ENCODE data around the gene CPXM1.

Gene CPXM1

DNA sequence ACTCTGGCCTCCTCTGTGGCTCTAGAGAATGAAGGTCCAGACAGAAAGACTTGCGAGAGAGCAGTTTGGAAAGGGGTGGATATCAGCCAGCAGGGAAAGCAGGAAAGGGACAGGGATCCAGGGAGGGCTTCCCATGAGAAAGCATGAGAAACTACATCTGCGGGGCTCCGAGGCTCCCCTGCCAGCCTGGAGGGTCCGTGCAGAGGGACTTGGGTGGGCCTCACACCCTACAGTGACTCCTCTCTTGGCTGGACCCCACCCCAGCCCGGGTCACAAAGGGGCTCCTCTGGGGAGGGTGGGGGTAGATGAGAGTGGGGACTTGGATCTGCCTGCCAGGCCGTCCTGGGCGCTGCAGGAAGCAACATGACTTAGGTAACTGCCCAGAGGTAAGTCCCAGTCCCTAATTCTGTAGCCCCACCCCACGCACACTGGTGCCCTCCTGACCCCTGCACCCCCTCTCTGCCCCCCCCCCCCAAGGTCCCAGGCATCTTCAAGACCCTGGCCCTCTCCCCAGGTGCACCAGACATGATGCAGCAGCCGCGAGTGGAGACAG, 15.7 kb upstream of the CPXM1 start, which contains the start of gene TMEM239:
Gene TMEM239, plus strand, starts transcription at position 335 of the 553 bp plus-strand sequence. Its CDS starts 191 bp downstream, at position 526.
- Histone ChIP-seq H3K9me3 (ENCODE audit: control extremely low read depth in 1 of 5, control insufficient read depth in 4 of 5, insufficient read depth in 2 of 5, low read depth in 1 of 5, low read length in 4 of 5) (peaks cover 0 to 7% (median 0%) of the 10 kb centered on the region in 5 experiments), H3K4me1 (ENCODE audit: control extremely low read depth in 1 of 4, control insufficient read depth in 4 of 4, insufficient read depth in 4 of 4, low read length in 3 of 4) (peaks cover 0 to 27% (median 25%) of the 10 kb centered on the region in 4 experiments), H3K27me3 (replicated peaks in 2 of 5; ENCODE audit: control insufficient read depth in 4 of 5, insufficient read depth in 5 of 5, low read length in 4 of 5) (peaks cover 5 to 22% (median 8%) of the 10 kb centered on the region in 5 experiments), H3K27ac (ENCODE audit: insufficient read depth in 1 of 2, low read depth in 1 of 2, low read length in 2 of 2, poor library complexity in 1 of 2, severe bottlenecking in 2 of 2) (no peak within 1 kb of the TSS), H3K4me3 (ENCODE audit: control insufficient read depth in 1 of 7, extremely low read depth in 1 of 7, insufficient read depth in 4 of 7, low read depth in 2 of 7, low read length in 6 of 7) (no peak within 1 kb of the TSS), H3K36me3 (ENCODE audit: control insufficient read depth in 4 of 4, insufficient read depth in 4 of 4, low read length in 3 of 4) (no peaks in the 10 kb centered on the region)
- CTCF ChIA-PET: no interaction called here
- POLR2A ChIA-PET: no interaction called here
- DNase-seq: no peak
- WGBS (ENCODE audit: insufficient coverage): 74% methylated on average over 5 of the region's 10 CpGs

DNA sequence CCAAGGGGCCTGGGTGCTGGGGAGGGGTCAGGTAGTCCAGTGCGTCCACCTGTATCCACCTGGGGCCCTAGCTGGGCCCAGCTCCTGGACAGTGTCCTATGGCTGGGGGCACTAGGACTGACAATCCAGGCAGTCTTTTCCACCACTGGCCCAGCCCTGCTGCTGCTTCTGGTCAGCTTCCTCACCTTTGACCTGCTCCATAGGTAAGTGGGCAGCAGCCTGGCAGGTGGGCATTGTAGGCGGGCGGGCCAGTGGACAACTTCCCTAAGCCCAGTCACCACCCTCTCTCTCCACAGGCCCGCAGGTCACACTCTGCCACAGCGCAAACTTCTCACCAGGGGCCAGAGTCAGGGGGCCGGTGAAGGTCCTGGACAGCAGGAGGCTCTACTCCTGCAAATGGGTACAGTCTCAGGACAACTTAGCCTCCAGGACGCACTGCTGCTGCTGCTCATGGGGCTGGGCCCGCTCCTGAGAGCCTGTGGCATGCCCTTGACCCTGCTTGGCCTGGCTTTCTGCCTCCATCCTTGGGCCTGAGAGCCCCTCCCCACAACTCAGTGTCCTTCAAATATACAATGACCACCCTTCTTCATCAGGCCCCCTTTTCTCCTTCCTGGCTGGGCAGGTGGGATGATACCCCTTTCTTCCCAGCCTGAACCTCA, 14.9 kb upstream of the CPXM1 start:
- Histone ChIP-seq H3K27ac (ENCODE audit: insufficient read depth in 1 of 2, low read depth in 1 of 2, low read length in 2 of 2, poor library complexity in 1 of 2, severe bottlenecking in 2 of 2) (no peak overlapping the region), H3K4me3 (ENCODE audit: control insufficient read depth in 1 of 7, extremely low read depth in 1 of 7, insufficient read depth in 4 of 7, low read depth in 2 of 7, low read length in 6 of 7) (no peak overlapping the region), H3K27me3 (replicated peaks in 2 of 5; ENCODE audit: control insufficient read depth in 4 of 5, insufficient read depth in 5 of 5, low read length in 4 of 5) (peaks cover 0 to 14% (median 5%) of the 10 kb centered on the region in 5 experiments), H3K4me1 (ENCODE audit: control extremely low read depth in 1 of 4, control insufficient read depth in 4 of 4, insufficient read depth in 4 of 4, low read length in 3 of 4) (peaks cover 0 to 24% (median 22%) of the 10 kb centered on the region in 4 experiments), H3K36me3 (ENCODE audit: control insufficient read depth in 4 of 4, insufficient read depth in 4 of 4, low read length in 3 of 4) (no peaks in the 10 kb centered on the region), H3K9me3 (ENCODE audit: control extremely low read depth in 1 of 5, control insufficient read depth in 4 of 5, insufficient read depth in 2 of 5, low read depth in 1 of 5, low read length in 4 of 5) (peaks cover 0 to 8% (median 0%) of the 10 kb centered on the region in 5 experiments)
- no peak for DNase-seq
- WGBS (ENCODE audit: insufficient coverage): 99% methylated on average over 8 of the region's 8 CpGs
- ChIA-PET POLR2A (interaction anchor here (1.0 kb wide), 1 partner anchor 14 kb away, joined by 4 read pairs; no protein-coding TSS in a partner anchor), CTCF (interaction anchor here (1.3 kb wide), 1 partner anchor 18 kb away, joined by 3 read pairs; no protein-coding TSS in a partner anchor)

DNA sequence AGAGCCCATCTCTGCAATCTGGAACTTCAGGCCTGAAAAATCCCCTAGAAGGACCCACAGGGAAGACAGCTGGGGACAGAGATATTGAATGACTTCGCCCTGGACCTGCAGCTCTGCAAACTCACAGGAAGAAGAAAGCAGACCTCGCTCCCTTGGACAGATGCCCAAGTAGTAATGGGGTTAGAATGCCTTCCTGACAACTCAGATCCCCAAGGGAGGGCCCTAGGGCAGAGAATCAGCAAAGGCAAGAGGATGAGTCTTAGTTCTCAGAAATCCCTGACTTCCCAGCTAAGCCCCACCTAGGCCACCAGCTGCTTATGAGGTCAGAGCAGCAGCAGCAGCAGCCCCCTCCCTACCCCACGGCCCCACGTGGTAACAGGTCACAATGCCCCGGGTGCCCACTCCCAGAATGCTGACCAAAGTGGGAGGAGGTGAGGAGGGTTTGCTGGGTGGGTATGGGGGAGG, 14.2 kb upstream of the CPXM1 start, which contains the start of gene C20orf141:
Gene C20orf141, plus strand, starts transcription at position 401 of the 465 bp plus-strand sequence. CDS start 198 bp downstream, outside the sequence.
- peak; percentile 73 to 92 (median 91) for DNase-seq
- Histone ChIP-seq H3K36me3 (ENCODE audit: control insufficient read depth in 4 of 4, insufficient read depth in 4 of 4, low read length in 3 of 4) (no peaks in the 10 kb centered on the region), H3K27ac (ENCODE audit: insufficient read depth in 1 of 2, low read depth in 1 of 2, low read length in 2 of 2, poor library complexity in 1 of 2, severe bottlenecking in 2 of 2) (no peak within 1 kb of the TSS), H3K4me1 (ENCODE audit: control extremely low read depth in 1 of 4, control insufficient read depth in 4 of 4, insufficient read depth in 4 of 4, low read length in 3 of 4) (peaks cover 0 to 24% (median 22%) of the 10 kb centered on the region in 4 experiments), H3K9me3 (ENCODE audit: control extremely low read depth in 1 of 5, control insufficient read depth in 4 of 5, insufficient read depth in 2 of 5, low read depth in 1 of 5, low read length in 4 of 5) (peaks cover 0 to 8% (median 0%) of the 10 kb centered on the region in 5 experiments), H3K27me3 (replicated peaks in 2 of 5; ENCODE audit: control insufficient read depth in 4 of 5, insufficient read depth in 5 of 5, low read length in 4 of 5) (peaks cover 0 to 7% (median 0%) of the 10 kb centered on the region in 5 experiments), H3K4me3 (ENCODE audit: control insufficient read depth in 1 of 7, extremely low read depth in 1 of 7, insufficient read depth in 4 of 7, low read depth in 2 of 7, low read length in 6 of 7) (peak within 1 kb of the TSS in 1 of 7 experiments; percentile 37)
- ChIA-PET CTCF (interaction anchor here (1.3 to 1.6 kb wide), 2 partner anchors 14 to 19 kb away, joined by 3 read pairs; partner anchors contain the start of gene CPXM1), POLR2A (interaction anchor here (1.0 kb wide), 1 partner anchor 13 kb away, joined by 4 read pairs; no protein-coding TSS in a partner anchor)
- WGBS (ENCODE audit: insufficient coverage): 5% methylated on average over 2 of the region's 5 CpGs

DNA sequence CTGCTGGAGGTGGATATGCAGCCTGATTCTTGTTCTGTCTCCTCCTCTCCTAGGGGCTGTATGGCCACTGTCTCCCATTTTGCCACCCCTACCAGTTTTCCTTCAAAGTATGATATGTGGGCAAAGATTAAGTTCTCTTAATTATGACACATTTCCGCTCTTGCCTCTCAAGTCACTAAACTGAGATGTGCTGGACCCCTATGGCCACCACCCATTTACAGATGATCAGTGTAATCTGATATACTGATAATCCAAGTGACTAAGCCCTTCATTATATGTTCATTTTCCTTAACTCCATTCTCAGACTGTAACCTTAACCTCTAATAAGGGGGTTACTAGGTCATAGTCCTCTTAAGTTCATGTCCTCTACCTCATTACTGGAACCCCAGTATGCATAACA, 13.6 kb upstream of the CPXM1 start:
- Histone ChIP-seq H3K4me1 (ENCODE audit: control extremely low read depth in 1 of 4, control insufficient read depth in 4 of 4, insufficient read depth in 4 of 4, low read length in 3 of 4) (peaks cover 0 to 24% (median 22%) of the 10 kb centered on the region in 4 experiments), H3K36me3 (ENCODE audit: control insufficient read depth in 4 of 4, insufficient read depth in 4 of 4, low read length in 3 of 4) (no peaks in the 10 kb centered on the region)
- no CpG with 5 or more reads among the region's 1 CpG for WGBS (ENCODE audit: insufficient coverage)

DNA sequence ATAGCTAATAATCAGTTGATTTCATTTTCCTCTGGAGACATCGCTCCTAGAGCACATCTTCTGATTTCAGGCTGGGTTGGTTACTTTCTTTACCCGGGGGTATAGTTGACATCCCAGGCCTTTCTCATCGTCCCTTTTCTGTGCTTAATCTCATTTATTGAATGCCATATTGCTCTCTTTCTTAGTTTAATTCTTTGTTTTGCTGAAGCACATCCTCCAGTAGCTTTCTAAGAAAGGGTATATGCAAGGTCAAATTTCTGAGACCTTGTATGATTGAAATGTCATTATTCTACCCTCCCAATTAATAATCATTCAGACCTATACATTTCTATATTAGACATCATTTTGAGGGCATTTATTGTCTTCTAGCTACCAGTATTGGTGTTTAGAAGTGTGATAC, 11.8 kb upstream of the CPXM1 start:
- POLR2A ChIA-PET: no interaction called here
- H3K27ac ChIP-seq (ENCODE audit: insufficient read depth in 1 of 2, low read depth in 1 of 2, low read length in 2 of 2, poor library complexity in 1 of 2, severe bottlenecking in 2 of 2): no peak overlapping the region
- peaks cover 0 to 24% (median 22%) of the 10 kb centered on the region in 4 experiments for H3K4me1 ChIP-seq (ENCODE audit: control extremely low read depth in 1 of 4, control insufficient read depth in 4 of 4, insufficient read depth in 4 of 4, low read length in 3 of 4)
- DNase-seq: no peak
- no peaks in the 10 kb centered on the region for H3K36me3 ChIP-seq (ENCODE audit: control insufficient read depth in 4 of 4, insufficient read depth in 4 of 4, low read length in 3 of 4)
- WGBS (ENCODE audit: insufficient coverage): 100% methylated on average over 3 of the region's 3 CpGs
- peaks cover 0 to 8% (median 0%) of the 10 kb centered on the region in 5 experiments for H3K9me3 ChIP-seq (ENCODE audit: control extremely low read depth in 1 of 5, control insufficient read depth in 4 of 5, insufficient read depth in 2 of 5, low read depth in 1 of 5, low read length in 4 of 5)
- peaks cover 0 to 3% (median 2%) of the 10 kb centered on the region in 5 experiments for H3K27me3 ChIP-seq (replicated peaks in 2 of 5; ENCODE audit: control insufficient read depth in 4 of 5, insufficient read depth in 5 of 5, low read length in 4 of 5)
- no peak overlapping the region for H3K4me3 ChIP-seq (ENCODE audit: control insufficient read depth in 1 of 7, extremely low read depth in 1 of 7, insufficient read depth in 4 of 7, low read depth in 2 of 7, low read length in 6 of 7)
- CTCF ChIA-PET: interaction anchor here (0.5 to 1.1 kb wide), 3 partner anchors 8 to 186 kb away, joined by 3 read pairs; partner anchors contain the start of gene CPXM1

More for the DNA sequence above, 13.6 kb upstream of the CPXM1 start:
- no peak for DNase-seq
- ChIA-PET CTCF (interaction anchor here (1.3 to 1.6 kb wide), 2 partner anchors 13 to 20 kb away, joined by 3 read pairs; partner anchors contain the start of gene CPXM1), POLR2A (interaction anchor here (1.0 kb wide), 1 partner anchor 13 kb away, joined by 4 read pairs; no protein-coding TSS in a partner anchor)
- Histone ChIP-seq H3K4me3 (ENCODE audit: control insufficient read depth in 1 of 7, extremely low read depth in 1 of 7, insufficient read depth in 4 of 7, low read depth in 2 of 7, low read length in 6 of 7) (no peak overlapping the region), H3K27ac (ENCODE audit: insufficient read depth in 1 of 2, low read depth in 1 of 2, low read length in 2 of 2, poor library complexity in 1 of 2, severe bottlenecking in 2 of 2) (no peak overlapping the region), H3K9me3 (ENCODE audit: control extremely low read depth in 1 of 5, control insufficient read depth in 4 of 5, insufficient read depth in 2 of 5, low read depth in 1 of 5, low read length in 4 of 5) (peaks cover 0 to 8% (median 0%) of the 10 kb centered on the region in 5 experiments), H3K27me3 (replicated peaks in 2 of 5; ENCODE audit: control insufficient read depth in 4 of 5, insufficient read depth in 5 of 5, low read length in 4 of 5) (peaks cover 0 to 4% (median 0%) of the 10 kb centered on the region in 5 experiments)

DNA sequence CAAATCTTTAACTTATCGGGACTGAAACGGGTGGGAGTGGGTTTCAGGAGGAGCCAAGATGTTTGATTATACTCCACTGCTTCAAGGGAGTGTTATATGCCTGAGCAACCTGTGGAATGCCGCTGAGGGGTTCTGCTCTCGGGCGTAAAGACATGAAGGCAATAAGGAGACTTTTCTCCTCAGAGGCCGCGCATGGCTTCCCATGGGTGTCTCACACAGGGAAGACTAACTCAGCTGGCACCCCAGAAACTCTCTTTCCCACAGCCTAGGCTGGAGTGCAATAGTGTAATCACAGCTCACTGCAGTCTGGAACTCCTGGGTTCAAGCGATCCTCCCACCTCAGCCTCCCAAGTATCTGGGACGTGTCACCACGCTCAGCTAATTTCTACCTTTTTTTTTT, 9.3 kb upstream of the CPXM1 start:
- no peak for DNase-seq
- Histone ChIP-seq H3K27me3 (replicated peaks in 2 of 5; ENCODE audit: control insufficient read depth in 4 of 5, insufficient read depth in 5 of 5, low read length in 4 of 5) (peaks cover 2 to 25% (median 11%) of the 10 kb centered on the region in 5 experiments), H3K27ac (ENCODE audit: insufficient read depth in 1 of 2, low read depth in 1 of 2, low read length in 2 of 2, poor library complexity in 1 of 2, severe bottlenecking in 2 of 2) (no peak overlapping the region), H3K9me3 (ENCODE audit: control extremely low read depth in 1 of 5, control insufficient read depth in 4 of 5, insufficient read depth in 2 of 5, low read depth in 1 of 5, low read length in 4 of 5) (peaks cover 0 to 8% (median 0%) of the 10 kb centered on the region in 5 experiments), H3K4me3 (ENCODE audit: control insufficient read depth in 1 of 7, extremely low read depth in 1 of 7, insufficient read depth in 4 of 7, low read depth in 2 of 7, low read length in 6 of 7) (no peak overlapping the region), H3K36me3 (ENCODE audit: control insufficient read depth in 4 of 4, insufficient read depth in 4 of 4, low read length in 3 of 4) (no peaks in the 10 kb centered on the region), H3K4me1 (ENCODE audit: control extremely low read depth in 1 of 4, control insufficient read depth in 4 of 4, insufficient read depth in 4 of 4, low read length in 3 of 4) (peaks cover 0 to 18% (median 13%) of the 10 kb centered on the region in 4 experiments)
- ChIA-PET CTCF (no interaction called here), POLR2A (interaction anchor here (1.1 kb wide), 1 partner anchor 9 kb away, joined by 4 read pairs; the partner anchor contains the start of gene CPXM1)
- 98% methylated on average over 7 of the region's 10 CpGs for WGBS (ENCODE audit: insufficient coverage)

All from common myeloid progenitor, CD34-positive (primary cell).